Trophoblast cell (in vitro differentiated cells and primary cell): Measurements from ENCODE around the gene SPIN1.

ENCODE experiments used
- DNase-seq, 2 donors: peaks; one replicate each; pipeline ENCODE4 v3.0.0-alpha.2; 2016
- H2AFZ ChIP-seq: 2 replicates; pipeline ENCODE4 v1.6.1; 2013; ENCODE audit warnings: low read length, moderate library complexity, mild to moderate bottlenecking; ENCODE audit not compliant: insufficient read depth, poor library complexity
- H2AK5ac ChIP-seq: 2 replicates; pipeline ENCODE4 v1.6.1; 2013; ENCODE audit warnings: mild to moderate bottlenecking, low read length
- H2BK120ac ChIP-seq: 2 replicates; pipeline ENCODE4 v1.6.1; 2013; ENCODE audit warnings: low read length, mild to moderate bottlenecking, moderate library complexity; ENCODE audit not compliant: insufficient read depth, poor library complexity
- H2BK12ac ChIP-seq: 2 replicates; pipeline ENCODE4 v1.6.1; 2013; ENCODE audit warnings: mild to moderate bottlenecking, low read length, moderate library complexity
- H2BK5ac ChIP-seq: 2 replicates; pipeline ENCODE4 v1.6.1; 2013; ENCODE audit warnings: low read length, low read depth, moderate library complexity, mild to moderate bottlenecking; ENCODE audit not compliant: poor library complexity
- H3K14ac ChIP-seq: 2 replicates; pipeline ENCODE4 v1.6.1; 2013; ENCODE audit warnings: mild to moderate bottlenecking, low read length
- H3K18ac ChIP-seq: 2 replicates; pipeline ENCODE4 v1.6.1; 2013; ENCODE audit warnings: mild to moderate bottlenecking, low read length
- H3K23ac ChIP-seq: 2 replicates; pipeline ENCODE4 v1.6.1; 2013; ENCODE audit warnings: low read length
- H3K27ac ChIP-seq: 2 replicates; pipeline ENCODE4 v1.5.1; 2013; ENCODE audit warnings: low read depth, mild to moderate bottlenecking, inconsistent platforms, low read length, moderate library complexity
- H3K27me3 ChIP-seq: 2 replicates; pipeline ENCODE4 v1.6.1; 2013; ENCODE audit warnings: inconsistent platforms, mild to moderate bottlenecking, low read length, moderate library complexity; ENCODE audit not compliant: insufficient read depth
- H3K36me3 ChIP-seq, 2 experiments: 1 replicate in 1 of 2; 2 replicates in 1 of 2; pipeline ENCODE4 v1.6.1; 2013; ENCODE audit warnings: low read length in 2 of 2, mild to moderate bottlenecking in 2 of 2, moderate library complexity in 1 of 2; ENCODE audit not compliant: insufficient read depth in 2 of 2, control insufficient read depth in 1 of 2
- H3K4ac ChIP-seq: 2 replicates; pipeline ENCODE4 v1.6.1; 2013; ENCODE audit warnings: low read depth, mild to moderate bottlenecking, low read length, moderate library complexity
- H3K4me1 ChIP-seq, 2 experiments: 1 replicate in 1 of 2; 2 replicates in 1 of 2; pipeline ENCODE4 v1.6.1; 2013; ENCODE audit warnings: low read length in 2 of 2, mild to moderate bottlenecking in 2 of 2, moderate library complexity in 1 of 2; ENCODE audit not compliant: insufficient read depth in 2 of 2, control insufficient read depth in 1 of 2
- H3K4me2 ChIP-seq: 2 replicates; pipeline ENCODE4 v1.6.1; 2013; ENCODE audit warnings: inconsistent platforms, mild to moderate bottlenecking, low read length, moderate library complexity
- H3K4me3 ChIP-seq: 2 replicates; pipeline ENCODE4 v1.5.1; 2013; ENCODE audit warnings: mild to moderate bottlenecking, low read depth, low read length, inconsistent platforms
- H3K79me1 ChIP-seq: one replicate; pipeline ENCODE4 v1.6.1; 2013; ENCODE audit warnings: low read length
- H3K79me2 ChIP-seq: 2 replicates; pipeline ENCODE4 v1.6.1; 2013; ENCODE audit warnings: low read length, mild to moderate bottlenecking; ENCODE audit not compliant: control insufficient read depth, insufficient read depth, poor library complexity
- H3K9ac ChIP-seq: 2 replicates; pipeline ENCODE4 v1.6.1; 2013; ENCODE audit warnings: mild to moderate bottlenecking, low read length
- H3K9me3 ChIP-seq: 2 replicates; pipeline ENCODE4 v1.6.1; 2013; ENCODE audit warnings: low read depth, mild to moderate bottlenecking, control low read depth, inconsistent platforms, low read length; ENCODE audit not compliant: insufficient read depth
- H4K12ac ChIP-seq: 2 replicates; pipeline ENCODE4 v1.6.1; 2013; ENCODE audit warnings: low read depth, mild to moderate bottlenecking, low read length, moderate library complexity
- H4K8ac ChIP-seq: 2 replicates; pipeline ENCODE4 v1.6.1; 2013; ENCODE audit warnings: low read depth, mild to moderate bottlenecking, low read length, moderate library complexity
- H4K91ac ChIP-seq: one replicate; pipeline ENCODE4 v1.6.1; 2013; ENCODE audit warnings: low read depth, mild to moderate bottlenecking, low read length, moderate library complexity
- WGBS: extraction: QIAGEN DNeasy Blood & Tissue Kit; methylation state at CpG from one replicate; pipeline ENCODE4 v1.1.7; 2013; ENCODE audit warnings: missing lambda C conversion rate; ENCODE audit not compliant: insufficient read length, insufficient coverage; ENCODE audit errors: extremely low coverage; 5-methylcytosine and 5-hydroxymethylcytosine counted together

Gene SPIN1

GRCh38 chr9:88443480-88444113 is 55.4 kb downstream of the SPIN1 start:
- no peak overlapping the region for H3K27ac ChIP-seq
- H2BK5ac ChIP-seq: no peak overlapping the region
- H3K9ac ChIP-seq: peak overlapping the region; percentile 25
- peaks cover 15% of the 10 kb centered on the region for H3K79me2 ChIP-seq
- H3K18ac ChIP-seq: no peak overlapping the region
- H3K4me3 ChIP-seq: no peak overlapping the region
- H3K4ac ChIP-seq: no peak overlapping the region
- H3K14ac ChIP-seq: no peak overlapping the region
- no peaks in the 10 kb centered on the region for H3K9me3 ChIP-seq
- H3K4me2 ChIP-seq: no peak overlapping the region
- no peak overlapping the region for H2BK12ac ChIP-seq
- H3K79me1 ChIP-seq: no peaks in the 10 kb centered on the region
- no peak for DNase-seq
- no peak overlapping the region for H4K12ac ChIP-seq
- H2BK120ac ChIP-seq: no peak overlapping the region
- no CpG with 5 or more reads among the region's 7 CpGs for WGBS
- H4K8ac ChIP-seq: no peak overlapping the region
- peaks cover 4% of the 10 kb centered on the region in 2 experiments for H3K36me3 ChIP-seq
- peaks cover 0 to 9% of the 10 kb centered on the region in 2 experiments for H3K4me1 ChIP-seq
- no peak overlapping the region for H4K91ac ChIP-seq
- no peak overlapping the region for H2AK5ac ChIP-seq
- no peak overlapping the region for H2AFZ ChIP-seq
- no peaks in the 10 kb centered on the region for H3K27me3 ChIP-seq
- H3K23ac ChIP-seq: no peak overlapping the region

GRCh38 chr9:88446728-88447127 is 58.5 kb downstream of the SPIN1 start:
- Histone ChIP-seq H4K12ac (no peak overlapping the region), H3K79me1 (no peaks in the 10 kb centered on the region), H4K91ac (no peak overlapping the region), H3K14ac (no peak overlapping the region), H3K9ac (no peak overlapping the region), H3K36me3 (peaks cover 6 to 11% of the 10 kb centered on the region in 2 experiments), H2BK12ac (no peak overlapping the region), H3K4ac (peak overlapping the region; percentile 70), H4K8ac (no peak overlapping the region), H3K23ac (no peak overlapping the region), H3K9me3 (no peaks in the 10 kb centered on the region), H3K27ac (no peak overlapping the region), H3K18ac (no peak overlapping the region), H2BK120ac (no peak overlapping the region), H2AFZ (no peak overlapping the region), H3K79me2 (peaks cover 9% of the 10 kb centered on the region), H2BK5ac (no peak overlapping the region), H2AK5ac (no peak overlapping the region), H3K27me3 (no peaks in the 10 kb centered on the region), H3K4me2 (no peak overlapping the region), H3K4me1 (peaks cover 0 to 9% of the 10 kb centered on the region in 2 experiments), H3K4me3 (no peak overlapping the region)
- no peak for DNase-seq
- no CpG with 5 or more reads among the region's 2 CpGs for WGBS

GRCh38 chr9:88447431-88447830 is 59.2 kb downstream of the SPIN1 start:
- Histone ChIP-seq H3K27ac (no peak overlapping the region), H4K91ac (no peak overlapping the region), H2BK120ac (no peak overlapping the region), H3K36me3 (peaks cover 6 to 14% of the 10 kb centered on the region in 2 experiments), H2BK12ac (no peak overlapping the region), H3K27me3 (no peaks in the 10 kb centered on the region), H3K4me1 (peaks cover 0 to 9% of the 10 kb centered on the region in 2 experiments), H3K79me2 (peaks cover 9% of the 10 kb centered on the region), H3K9me3 (no peaks in the 10 kb centered on the region), H4K12ac (no peak overlapping the region), H3K18ac (peak overlapping the region; percentile 9), H3K23ac (no peak overlapping the region), H3K4ac (peak overlapping the region; percentile 86), H3K9ac (no peak overlapping the region), H4K8ac (no peak overlapping the region), H3K79me1 (no peaks in the 10 kb centered on the region), H2BK5ac (no peak overlapping the region), H2AFZ (no peak overlapping the region), H2AK5ac (no peak overlapping the region), H3K4me2 (no peak overlapping the region), H3K14ac (no peak overlapping the region), H3K4me3 (no peak overlapping the region)
- no peak for DNase-seq
- WGBS: no CpG with 5 or more reads among the region's 4 CpGs

DNA sequence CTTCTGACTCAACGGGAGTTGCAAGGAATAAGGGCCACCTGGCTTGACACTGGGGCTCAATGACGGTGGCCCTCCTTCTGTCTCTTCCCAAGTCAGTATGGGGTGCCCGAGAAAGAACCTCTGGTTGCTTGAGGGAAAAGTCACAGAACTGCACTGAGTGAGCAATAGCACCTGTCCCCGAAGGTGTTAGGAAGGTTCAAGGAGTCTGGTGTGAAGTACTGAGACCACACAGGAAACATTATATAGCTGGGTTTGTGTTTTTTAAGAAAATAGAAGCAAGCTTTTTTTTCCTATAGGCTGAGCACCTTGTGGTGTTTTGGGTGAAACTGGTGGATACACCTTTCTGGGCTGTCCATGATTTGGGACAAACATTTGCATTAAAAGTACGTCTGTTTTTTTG is 62.9 kb downstream of the SPIN1 start:
- Histone ChIP-seq H4K8ac (no peak overlapping the region), H2AK5ac (no peak overlapping the region), H3K4me2 (no peak overlapping the region), H4K12ac (no peak overlapping the region), H3K9ac (no peak overlapping the region), H3K79me1 (no peaks in the 10 kb centered on the region), H2BK120ac (no peak overlapping the region), H3K36me3 (peaks cover 12 to 23% of the 10 kb centered on the region in 2 experiments), H3K27ac (no peak overlapping the region), H3K23ac (no peak overlapping the region), H3K18ac (no peak overlapping the region), H3K9me3 (no peaks in the 10 kb centered on the region), H2AFZ (no peak overlapping the region), H3K14ac (no peak overlapping the region), H3K4ac (no peak overlapping the region), H2BK5ac (no peak overlapping the region), H3K4me1 (no peaks in the 10 kb centered on the region), H3K79me2 (peaks cover 2% of the 10 kb centered on the region), H4K91ac (no peak overlapping the region), H2BK12ac (no peak overlapping the region), H3K4me3 (no peak overlapping the region), H3K27me3 (no peaks in the 10 kb centered on the region)
- no CpG with 5 or more reads among the region's 5 CpGs for WGBS
- no peak for DNase-seq
